ENCODE results near the gene FEM1C.

- TF ChIP-seq CTCF (IDR thresholded peaks at IDR 0.05 in 8 of 11, conservative IDR thresholded peaks at IDR 0.05 in 3 of 11) (no peak), POLR2AphosphoS5 (IDR thresholded peaks at IDR 0.05) (no peak), POLR2A (IDR thresholded peaks at IDR 0.05) (no peak)
Measured at GRCh38 chr5:115524199-115524847, 20.3 kb downstream of the FEM1C start.

Measured in spleen (tissue), 7 donors.